HG03045 (cell line): Measurements from ENCODE around the gene CNTNAP4.

Source experiments
- ATAC-seq: cut with Tn5 transposase; IDR thresholded peaks from one replicate; pipeline ENCODE4 v1.9.1; 2021; ENCODE audit warnings: mild to moderate bottlenecking, moderate library complexity; ENCODE audit not compliant: unreplicated experiment

The CNTNAP4 gene

GRCh38 chr16:76387994-76388393, 110.8 kb downstream of the CNTNAP4 start:
- no peak for ATAC-seq

DNA sequence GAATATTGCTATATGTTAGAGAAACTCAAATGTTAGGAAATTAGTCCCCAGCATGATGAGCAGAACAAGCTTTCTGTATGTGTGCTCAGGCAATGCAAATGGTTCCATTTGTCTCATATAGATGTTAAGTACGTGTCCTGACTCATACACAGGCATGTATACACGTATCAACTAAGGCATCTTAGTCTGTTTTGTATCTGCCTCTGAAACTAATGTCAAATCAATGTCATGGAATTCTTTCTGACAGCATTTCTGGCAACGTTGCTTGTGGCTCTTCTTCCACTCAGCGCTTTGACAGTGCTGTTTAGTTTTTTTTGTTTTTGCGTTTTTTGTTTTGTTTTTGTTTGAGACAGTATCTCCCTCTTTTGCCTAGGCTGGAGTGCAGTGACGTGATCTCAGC, 111.9 kb downstream of the CNTNAP4 start:
- no peak for ATAC-seq

DNA sequence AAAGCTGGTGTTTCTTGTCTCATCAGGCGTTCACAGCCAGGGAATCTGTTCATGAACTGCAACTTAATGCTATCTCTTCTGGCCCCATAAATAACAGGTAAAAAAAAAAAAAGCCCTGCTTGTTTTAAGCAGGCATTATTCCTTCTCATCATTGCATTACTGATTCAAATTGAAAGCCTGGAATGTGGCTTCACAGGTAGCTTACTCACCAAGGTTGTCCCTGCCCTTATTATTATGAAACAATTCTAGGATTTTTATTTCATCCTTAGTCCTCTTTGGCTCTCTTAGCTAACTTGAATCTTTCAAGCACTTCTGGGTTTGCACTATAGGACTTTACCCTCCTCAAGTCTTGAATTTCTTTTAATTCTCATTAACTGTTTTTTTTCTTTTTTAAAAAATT, 113.3 kb downstream of the CNTNAP4 start:
- ATAC-seq: no peak

DNA sequence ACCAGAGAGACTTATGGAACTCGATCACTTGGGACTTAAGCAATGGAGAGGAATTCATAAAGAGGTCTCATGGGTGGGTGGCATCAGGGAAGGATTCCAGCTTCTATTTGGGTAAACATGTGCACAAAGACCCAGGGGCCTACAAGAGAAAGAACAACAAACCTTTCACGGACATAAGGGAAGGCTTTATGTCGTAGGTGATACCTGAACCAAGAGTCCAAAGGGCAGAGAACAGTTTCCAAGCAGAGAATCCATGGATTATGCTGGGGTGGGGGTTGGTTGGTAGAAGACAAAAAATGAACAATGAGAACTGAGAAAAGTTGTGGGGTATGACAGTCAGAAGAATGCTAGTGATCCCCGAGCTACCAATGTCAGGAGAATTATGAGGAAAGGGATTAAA, 119.8 kb downstream of the CNTNAP4 start:
- no peak for ATAC-seq

DNA sequence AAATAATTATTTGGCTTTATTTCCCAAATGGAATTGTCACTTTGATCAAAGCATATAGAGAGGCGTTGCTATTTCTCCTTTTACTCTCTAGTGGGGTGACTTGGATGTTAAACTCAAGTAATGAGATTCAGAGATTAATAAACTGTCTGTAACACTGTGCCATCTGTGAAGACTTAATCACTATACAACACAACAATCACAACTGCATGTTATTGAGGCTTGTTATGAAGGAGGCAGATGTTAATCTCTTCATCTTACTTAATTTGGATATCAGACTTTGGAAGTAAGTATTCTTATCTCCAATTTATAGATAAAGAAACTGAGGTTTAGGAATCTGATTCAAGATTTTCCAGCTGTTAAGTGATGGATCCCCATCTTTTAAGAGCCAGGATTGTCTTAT, 132.5 kb downstream of the CNTNAP4 start:
- ATAC-seq: no peak

DNA sequence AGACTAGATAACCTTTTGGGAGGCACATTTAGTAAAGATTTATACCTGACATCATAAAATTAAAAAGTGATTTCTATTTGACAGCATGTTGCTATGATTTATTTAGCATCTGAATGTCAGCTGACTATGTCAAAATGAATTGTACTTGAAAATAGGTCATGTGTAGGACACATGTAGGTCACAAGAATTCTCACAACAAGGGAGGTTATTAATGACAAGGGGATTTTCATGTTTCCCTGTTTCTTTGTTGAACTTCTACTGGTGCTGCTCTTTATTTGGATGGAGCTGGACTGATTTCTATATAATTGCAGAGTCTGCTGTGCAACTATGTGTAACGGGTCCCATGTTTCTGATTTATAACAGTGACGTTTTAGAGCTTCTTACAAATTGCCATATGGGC, 144.4 kb downstream of the CNTNAP4 start:
- no peak for ATAC-seq

DNA sequence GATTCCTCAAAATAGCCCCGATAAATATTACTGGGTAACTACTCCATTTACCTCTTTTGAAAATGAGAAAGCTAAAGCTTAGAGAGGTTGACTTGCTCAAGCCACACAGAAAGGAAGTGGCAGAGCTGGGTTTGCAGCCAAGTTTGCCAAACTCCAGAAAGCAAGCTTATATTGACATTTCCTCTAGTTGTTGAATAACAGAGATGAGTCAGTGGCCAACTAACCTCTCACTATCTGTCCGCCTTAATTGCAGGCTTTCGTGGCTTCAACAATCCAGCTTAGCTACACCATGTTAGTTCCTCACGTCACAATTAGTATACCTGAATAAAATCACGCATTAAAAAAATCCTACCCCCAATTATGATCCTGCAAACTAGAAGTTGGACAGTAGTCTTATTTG, 151.7 kb downstream of the CNTNAP4 start:
- ATAC-seq: no peak

DNA sequence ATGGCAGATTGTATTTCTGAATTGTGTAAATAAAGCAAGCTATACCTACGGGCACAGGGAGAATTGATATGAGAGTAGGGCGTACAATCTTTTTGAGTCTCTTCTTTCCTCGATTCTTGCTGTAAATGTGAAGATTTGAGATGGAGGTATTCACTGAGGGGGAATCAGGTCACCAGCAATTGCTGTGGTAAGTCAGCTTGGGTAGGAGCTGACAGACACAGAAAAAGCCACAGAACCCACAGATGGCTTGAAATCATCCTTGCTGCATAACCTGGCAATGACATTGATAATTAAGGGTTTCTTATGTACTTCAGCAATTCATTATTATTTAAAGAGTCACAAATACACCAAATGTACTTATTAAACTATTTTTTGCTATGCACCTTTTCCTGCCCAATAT, 164.2 kb downstream of the CNTNAP4 start:
- ATAC-seq: no peak

DNA sequence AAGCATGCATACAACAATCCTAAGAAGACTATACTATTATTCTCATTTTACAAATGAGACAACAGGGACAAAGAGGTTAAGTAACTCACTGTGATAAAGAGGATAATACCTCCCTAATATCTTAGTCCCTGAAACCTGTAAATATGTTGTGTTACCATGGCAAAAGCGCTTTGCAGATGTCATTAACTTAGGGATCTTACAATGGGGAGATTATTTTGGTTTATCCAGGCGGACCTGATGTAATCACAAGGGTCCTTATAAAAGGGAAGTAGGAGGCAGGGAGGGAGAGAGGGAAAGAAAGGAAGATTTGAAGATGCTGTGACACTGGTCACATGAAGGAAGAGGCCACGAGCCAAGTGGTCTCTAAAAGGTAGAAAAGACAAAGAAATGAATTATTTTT, 164.7 kb downstream of the CNTNAP4 start:
- ATAC-seq: no peak

DNA sequence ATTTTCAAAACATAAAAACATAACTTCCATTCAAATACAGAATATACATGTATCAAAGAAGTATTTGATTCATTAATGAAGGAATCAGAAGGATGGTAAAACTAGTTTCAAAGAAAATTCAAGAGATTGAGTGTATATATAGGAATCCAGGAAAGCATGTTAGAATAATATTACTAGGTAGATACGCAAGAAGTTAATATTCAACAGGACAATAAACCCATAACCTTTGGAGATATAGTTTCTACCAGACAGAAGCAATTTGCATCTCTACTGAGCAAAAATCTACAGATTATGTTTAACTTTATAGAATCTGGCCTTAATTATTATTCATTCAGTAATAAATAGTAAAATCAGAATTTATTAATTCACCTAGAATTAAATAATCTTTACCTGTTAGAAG, 166.8 kb downstream of the CNTNAP4 start:
- no peak for ATAC-seq

DNA sequence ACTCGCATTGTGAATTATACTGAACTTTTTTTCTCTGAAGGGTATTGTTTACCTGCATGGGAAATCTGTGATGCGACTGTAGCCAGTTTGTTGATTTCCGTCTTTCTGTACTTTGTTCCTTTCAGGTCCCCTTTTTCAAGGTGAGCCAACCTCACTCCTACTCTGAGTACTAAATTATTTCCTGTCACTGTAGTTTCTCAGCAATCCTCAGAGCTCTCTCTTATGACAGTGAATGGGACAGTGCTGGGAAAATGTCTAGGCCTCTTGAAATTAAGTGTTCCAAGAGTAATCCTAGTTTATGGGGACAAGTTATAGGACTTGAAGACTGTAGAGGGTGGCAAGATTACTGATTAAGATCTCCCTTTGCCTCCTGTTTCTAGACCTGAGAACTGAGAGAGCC, 167.6 kb downstream of the CNTNAP4 start:
- no peak for ATAC-seq

- no peak for ATAC-seq
Measured at GRCh38 chr16:76445815-76446214, 168.6 kb downstream of the CNTNAP4 start.

DNA sequence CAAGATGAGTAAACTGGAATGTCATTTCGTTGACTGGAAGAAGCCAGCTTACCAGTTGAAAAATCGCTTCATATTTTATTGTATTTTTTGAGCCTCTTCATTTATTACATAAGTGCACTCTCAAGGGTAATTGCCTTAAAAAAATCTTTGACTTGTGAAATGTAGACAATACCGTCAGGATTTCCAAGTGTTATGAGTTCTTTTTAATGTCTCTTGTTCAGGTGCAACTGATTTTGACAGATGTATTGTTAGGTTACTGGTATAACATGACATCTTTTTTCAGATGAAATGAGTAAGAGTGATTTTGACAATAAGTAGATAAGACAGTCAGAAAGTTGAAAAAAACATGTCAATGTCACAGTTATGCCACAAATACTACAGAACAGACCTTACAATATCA, 169.1 kb downstream of the CNTNAP4 start:
- ATAC-seq: no peak

DNA sequence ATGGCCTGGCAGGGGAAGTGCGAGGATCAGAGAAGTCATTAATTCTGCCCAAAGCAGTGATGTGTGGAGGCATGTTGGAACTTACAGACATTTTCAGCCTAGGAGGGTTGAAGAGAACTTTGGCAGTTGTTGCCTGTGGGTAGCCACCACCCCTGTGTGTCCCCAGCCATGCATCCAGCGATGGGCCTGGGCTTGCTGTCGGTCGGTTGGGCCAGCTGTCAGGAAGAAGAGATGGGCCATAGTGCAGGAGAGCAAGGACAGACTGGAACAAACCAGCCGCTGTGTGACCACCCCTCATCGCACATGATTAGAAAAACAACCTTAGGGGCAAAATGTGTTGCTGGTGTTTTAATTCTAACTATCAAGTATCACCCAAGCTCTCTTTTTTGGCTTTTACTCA, 173.7 kb downstream of the CNTNAP4 start:
- no peak for ATAC-seq

GRCh38 chr16:76455257-76455656, 178.1 kb downstream of the CNTNAP4 start:
- ATAC-seq: no peak

- ATAC-seq: no peak
Measured at GRCh38 chr16:76456016-76456415, 178.8 kb downstream of the CNTNAP4 start.

DNA sequence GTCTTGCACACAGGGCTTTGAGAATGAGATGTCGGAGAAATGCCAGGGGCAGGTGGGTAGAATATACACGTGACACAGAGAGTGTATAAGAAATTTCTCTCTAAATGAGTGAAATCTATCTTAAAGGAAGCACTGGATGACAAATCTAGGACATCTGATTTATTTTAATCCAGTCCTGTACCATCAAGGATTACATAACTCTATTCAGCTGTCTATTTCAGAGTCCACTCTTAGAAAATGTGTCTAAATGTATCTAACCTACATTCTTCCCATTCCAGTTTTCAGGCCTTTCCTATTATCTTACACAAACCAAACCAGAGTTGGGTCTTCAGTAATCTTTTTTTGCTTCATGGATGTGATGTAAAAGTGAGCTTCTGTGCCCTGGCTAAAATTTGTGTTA, 181.9 kb downstream of the CNTNAP4 start:
- ATAC-seq: no peak

GRCh38 chr16:76461836-76462235, 184.6 kb downstream of the CNTNAP4 start:
- ATAC-seq: no peak

GRCh38 chr16:76464955-76465620, 187.9 kb downstream of the CNTNAP4 start:
- ATAC-seq: no peak

DNA sequence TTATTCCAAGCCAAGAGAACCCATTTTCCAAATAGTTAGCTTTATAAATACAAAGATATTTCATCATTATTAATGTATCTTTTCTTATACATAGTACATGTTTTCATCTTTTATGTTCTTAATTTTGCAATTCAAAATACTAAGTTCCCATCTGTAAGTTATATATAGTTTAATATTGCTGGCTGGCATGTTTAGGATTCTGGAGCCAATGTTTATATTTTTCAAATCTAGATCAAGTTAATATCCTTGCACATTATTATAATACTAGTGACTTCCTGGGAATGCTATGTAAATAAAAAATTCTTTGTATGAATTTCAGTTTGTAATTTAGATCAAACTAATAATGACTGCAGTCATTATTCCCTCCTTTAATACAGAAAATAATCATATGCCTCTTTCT, 189.7 kb downstream of the CNTNAP4 start:
- ATAC-seq: no peak

- ATAC-seq: no peak
Measured at GRCh38 chr16:76474048-76474447, 196.8 kb downstream of the CNTNAP4 start.

DNA sequence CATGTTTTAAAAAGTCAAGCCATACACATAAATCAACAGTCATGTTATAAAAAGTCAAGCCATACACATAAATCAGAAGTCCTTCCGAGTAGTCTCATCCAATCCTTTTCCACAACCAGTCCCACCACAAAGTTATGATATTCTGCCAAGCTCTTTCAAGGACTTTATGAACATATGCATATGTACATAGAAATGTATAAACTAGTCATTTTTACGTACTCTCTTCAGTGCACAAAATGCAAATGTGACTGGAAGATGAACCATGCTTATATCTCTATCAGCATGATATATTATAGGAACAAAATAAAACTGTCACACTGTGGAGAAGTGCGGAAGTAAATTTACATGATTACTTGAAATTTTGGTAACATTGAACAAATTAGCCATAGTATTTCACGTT, 200.9 kb downstream of the CNTNAP4 start:
- no peak for ATAC-seq

GRCh38 chr16:76483307-76483909, 206.2 kb downstream of the CNTNAP4 start:
- ATAC-seq: no peak
